Stimulated activated CD8-positive, alpha-beta memory T cell treated with anti-CD3 and anti-CD28 coated beads, Interleukin-4, amount 100 ng/mL, for 24 hours (primary cell): Measurements from ENCODE around the gene CIB1.
"Not testable (repeated sequence)": the region's sequence is repeated elsewhere in the genome, so short reads cannot be mapped to it uniquely, and the experiment has no call there.

Source experiments
- DNase-seq: peaks from one replicate; pipeline ENCODE4 v3.0.0-alpha.2; 2020; ENCODE audit warnings: low read depth

The CIB1 gene

DNA sequence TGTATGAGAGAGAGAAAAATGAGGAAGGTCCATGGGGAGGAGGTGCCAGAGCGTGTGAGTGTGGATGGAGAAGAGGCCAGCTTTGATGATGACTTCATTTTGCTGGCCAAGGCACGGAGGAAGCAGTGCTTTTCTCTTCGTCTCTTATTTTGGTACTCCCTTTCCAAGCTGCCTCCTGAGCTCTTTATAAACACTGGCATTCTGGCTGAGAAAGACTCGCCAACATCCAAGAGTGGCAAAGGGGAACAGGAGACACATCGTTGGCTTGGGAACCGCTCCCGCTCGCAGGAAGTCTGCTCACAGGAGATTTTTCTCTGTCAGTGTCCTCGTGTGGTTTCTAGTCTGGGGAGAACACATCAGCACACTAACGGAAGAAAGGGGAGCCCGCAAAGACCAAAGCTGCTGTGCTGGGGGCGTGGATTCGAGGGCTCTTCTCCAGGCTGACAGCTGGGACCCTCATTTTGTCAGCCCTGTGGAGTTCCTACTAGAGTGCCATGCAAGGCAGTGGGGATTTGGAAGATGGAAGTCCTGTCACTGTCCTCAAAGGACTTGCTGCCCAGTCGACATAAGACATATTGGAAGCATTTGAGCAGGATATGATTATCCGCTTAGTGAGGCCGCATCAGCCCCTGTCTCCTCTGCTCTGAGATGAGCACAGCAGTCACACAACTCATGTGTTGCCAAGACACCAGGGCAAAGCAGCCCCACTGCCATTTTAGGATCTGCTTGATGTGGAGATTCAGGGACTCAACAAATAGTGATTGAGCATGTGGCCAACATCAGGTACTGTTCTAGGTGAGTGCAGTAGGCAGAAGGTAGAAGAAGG is 40.6 kb downstream of the CIB1 start:
- DNase-seq: no peak

DNA sequence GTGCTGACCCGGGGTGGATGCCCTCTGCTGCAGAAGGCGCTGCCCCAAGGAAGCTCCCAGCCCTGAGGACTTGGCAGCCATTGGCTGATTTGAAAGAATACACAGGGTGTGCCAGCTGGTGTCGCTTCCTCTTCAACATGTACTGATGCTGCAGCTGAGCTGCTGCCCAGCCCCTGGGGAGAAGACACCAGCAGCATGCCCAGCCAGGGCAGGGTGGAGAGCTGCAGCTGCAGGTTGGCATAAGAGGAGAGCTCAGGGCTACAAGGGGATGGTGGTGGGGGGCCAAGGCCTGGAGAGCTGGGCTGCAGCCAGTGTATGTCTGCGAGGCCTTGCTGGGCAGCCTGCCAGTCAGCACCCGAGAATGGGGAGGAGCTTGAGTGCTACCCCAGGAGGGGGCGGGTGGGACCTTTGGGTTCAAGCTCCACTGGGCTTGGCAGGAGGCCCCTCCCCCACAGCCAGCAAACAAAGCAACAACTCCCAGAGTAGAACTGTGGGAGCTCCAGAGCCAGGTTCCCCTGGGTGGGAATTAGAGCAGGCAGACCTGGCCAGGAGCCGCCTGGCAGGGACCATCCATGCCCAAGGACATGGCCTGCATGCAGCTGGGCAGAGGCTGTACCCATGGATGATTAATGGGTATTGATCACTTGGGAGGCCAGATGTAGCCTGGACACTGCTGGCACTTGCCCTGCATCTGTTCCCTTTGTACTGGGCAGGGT is 41.8 kb downstream of the CIB1 start:
- no peak for DNase-seq

DNA sequence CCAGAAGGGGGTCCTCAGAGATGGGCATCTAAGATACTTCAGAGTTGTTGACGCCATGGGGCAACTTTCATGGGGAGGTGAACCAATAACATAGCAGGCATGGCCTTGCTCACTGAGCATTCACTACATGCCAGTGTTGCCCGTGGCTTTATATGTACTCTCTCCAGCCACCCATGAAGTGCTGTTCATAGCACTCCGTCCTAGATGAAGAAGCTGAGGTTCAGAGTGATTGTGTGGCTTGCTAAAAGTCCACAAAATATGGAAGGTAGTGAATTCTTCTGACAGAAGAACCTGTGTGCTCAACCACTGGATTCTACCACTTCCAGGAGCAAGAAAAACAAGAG is 42.4 kb downstream of the CIB1 start:
- DNase-seq: no peak

DNA sequence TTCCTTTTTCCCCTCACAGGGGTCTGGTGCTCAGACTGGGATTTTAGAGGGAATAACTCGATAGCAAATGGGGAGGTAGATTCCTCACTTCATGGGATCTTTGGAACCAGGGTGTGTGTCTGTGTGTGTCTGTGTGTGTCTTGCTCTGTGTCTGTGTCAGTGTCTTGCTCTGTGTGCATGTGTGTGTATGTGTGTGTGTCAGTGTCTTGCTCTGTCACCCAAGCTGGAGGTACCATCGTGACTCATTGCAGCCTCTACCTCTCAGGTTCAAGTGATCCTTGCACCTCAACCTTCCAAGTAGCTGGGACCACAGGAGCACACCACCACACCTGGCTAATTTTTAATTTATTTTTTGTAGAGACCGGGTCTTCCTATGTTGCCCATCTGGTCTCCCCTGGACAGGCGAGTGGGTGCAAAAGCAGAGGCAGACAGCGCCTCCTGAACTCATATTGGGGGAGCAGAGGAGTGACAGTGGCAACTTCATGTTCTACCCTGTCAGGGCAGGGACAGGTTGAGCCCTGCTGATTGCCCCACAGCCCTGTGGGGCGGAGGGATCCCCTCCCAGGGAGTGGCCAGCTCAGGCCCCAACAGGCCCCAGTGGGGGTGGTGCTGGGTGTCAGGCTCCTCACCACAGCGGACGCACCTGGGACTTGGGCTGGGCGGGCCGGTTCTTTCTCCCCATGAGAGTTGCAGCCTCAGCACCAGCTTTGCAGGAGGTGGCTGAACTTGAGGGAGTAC is 43.0 kb downstream of the CIB1 start:
- no peak for DNase-seq

DNA sequence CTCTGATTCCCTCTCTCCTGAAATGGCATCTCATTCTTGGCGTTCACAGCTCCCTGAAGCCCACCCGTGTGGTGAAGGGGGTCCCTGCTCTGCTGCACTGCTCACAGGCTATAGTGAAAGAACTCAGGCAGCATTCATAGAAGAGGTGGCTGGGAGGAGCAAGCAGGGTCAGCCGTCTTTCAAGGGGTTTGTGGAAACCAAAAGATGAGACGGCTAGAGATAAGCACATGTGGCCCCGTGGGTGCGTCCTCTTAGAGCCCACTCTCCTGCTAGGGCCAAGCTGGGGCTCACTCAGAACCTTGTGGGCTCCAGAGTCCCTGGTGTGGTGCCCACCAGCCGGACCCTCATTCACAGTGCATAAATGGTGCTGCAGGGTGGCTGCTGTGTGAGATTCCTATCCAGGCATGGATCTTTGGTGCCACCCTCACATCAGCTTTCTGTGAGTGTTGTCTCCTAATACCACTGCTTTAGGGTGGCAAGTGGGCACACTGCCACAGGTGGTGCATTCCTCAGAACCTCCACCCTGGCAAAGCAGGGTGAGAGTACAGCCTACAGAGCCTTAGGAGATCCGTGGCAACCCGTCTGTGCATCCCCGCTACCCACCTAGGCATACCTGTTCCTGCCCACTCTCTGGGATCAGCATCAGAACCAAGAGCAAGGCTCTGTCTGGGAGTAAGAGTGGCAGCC is 43.8 kb downstream of the CIB1 start:
- DNase-seq: no peak

DNA sequence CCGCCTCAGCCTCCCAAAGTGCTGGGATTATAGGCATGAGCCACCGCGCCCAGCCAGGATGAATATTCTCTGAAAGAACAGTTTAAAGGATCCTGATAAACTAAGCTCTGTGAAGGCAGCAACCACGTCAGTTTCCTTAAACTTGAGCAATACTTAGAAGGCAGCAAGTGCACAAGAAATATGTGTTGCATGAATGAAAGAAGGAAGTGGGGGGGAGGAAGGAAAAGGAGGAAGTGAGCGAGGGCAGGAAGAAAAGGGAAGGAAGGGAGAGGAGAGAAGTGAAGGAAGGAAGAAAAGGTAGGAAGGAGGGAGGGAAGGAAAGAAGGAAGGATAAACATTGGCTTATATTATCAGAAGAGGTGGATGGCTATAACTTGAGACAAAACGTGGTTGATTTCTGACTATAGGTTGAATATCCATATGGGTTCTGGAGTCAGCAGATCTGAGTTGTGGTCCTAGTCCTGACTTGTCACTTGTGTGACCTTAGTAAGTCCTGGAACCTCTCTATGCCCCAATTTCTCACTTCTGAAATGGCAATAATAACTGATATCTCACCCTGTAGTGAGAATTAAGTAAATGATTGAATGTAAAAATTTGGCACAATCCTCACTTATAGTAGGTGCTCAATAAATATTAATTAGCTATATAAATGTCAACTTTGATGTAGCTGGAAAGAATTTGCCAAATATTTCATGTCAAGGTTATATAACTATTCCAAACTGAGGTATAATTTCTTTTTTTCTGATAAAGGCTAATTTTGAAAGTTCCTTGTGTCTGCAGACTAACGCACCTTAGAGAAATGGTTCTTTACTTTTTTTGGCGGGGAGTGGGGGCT is 44.6 kb downstream of the CIB1 start:
- DNase-seq: no peak

DNA sequence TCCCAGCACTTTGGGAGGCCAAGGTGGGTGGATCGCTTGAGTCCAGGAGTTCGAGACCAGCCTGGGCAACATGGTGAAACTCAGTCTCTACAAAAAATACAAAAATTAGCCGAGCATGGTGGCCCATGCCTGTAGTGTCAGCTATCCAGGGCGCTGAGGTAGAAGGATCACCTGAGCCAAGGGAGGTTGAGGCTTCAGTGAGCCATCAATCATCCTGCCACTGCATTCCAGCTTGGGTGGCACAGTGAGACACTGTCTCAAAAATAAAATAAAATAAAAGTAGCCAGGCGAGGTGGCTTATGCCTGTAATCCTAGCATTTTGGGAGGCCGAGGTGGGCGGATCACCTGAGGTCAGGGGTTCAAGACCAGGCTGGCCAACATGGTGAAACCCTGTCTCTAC is 45.7 kb downstream of the CIB1 start:
- DNase-seq: not testable (repeated sequence)

DNA sequence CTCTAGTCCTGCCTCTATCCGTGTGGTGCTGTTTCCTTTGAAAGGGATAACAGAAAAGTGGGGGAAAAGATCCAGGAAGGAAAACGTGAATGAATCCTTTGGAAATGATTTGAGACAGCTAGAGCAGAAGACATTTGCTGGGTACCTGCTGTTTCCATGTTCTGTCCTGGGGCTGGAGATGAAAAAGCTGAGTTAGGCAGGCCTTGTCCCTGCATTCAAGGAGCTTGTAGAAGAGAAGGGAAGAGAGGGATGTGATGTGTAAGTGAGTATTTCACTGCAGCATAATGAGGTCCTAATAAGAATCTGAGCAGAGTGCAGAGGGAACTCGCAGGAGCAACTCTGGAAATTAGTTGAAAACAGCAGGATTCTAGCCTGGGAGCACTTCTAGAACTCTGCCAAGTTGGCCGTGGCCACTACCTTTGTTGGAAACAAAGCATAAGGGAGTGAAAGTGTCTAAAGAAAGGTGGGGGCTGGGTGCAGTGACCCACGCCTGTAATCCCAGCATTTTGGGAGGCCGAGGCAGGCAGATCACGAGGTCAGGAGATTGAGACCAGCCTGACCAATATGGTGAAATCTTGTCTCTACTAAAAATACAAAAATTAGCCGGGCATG is 46.4 kb downstream of the CIB1 start:
- no peak for DNase-seq

DNA sequence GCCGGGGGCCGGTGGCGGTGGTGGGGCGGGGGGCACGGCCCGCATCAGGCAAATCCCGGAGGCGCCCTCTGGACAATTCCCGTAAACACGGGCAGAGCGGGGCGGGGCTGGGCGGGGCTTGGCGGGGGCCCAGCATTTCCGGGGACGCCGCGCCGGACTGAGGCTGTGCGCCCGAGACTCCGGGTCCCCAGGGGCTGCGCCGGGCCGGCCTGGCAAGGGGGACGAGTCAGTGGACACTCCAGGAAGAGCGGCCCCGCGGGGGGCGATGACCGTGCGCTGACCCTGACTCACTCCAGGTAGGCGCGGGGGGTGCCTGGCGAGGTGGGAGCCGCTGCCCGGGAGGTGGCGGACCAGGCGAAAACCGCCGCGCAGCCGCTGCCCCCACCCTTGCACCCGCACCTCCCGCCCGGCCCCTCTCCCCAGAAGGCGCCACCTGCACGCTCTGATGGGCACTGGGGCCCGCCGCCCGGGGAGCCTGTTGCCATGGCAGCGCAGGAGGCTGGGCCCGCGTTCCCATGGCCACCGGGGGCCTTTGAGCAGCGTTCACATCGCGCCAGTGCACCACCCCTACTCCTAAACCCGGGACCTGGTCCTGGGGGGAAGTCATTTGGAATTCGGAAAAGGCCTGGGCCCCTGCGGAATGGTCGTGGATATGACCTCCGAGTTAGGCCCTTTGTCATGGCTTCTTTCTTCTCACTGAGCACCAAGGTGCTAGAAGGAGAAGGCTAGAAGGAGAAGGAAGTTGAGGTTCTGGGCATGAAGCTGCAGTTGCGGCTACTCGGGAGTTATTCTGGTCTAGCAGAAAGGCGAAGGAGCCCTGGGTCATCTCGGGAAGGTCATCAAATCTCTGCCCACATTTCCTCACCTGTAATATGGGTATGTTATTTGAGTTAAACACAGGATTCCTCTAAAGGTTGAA is 48.7 kb downstream of the CIB1 start:
- DNase-seq: no peak

DNA sequence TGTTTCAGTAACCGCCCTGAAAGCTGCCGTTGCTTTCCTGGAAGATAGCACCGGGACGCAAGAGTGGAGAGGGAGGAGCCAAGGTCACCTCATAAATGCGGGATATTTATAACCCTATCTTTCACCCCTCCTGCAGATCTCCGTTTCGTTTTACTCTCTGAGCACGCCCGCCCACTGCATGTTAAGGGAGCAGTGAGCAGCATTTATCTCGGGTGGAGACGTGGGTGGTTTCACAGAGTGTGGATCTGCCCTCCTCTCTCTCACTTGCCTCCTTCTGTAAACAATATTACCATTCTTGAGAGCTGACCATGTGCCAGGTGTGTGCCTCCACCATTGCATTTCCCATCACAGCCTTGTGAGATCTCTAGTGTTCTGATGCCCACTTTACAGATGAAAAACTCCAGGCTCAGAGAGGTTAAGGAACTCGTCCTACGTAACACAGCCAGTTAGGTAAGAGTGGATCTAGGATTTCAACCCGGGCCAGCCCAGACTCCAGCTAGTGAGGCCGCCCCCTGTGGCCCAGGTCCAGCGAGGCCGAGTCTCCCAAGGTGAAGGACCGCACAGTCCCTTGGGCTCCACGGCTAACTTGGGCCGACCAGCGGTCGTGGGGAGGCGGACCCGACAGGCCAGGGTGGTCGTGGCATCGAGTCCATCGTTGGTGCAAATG is 49.5 kb downstream of the CIB1 start:
- no peak for DNase-seq

DNA sequence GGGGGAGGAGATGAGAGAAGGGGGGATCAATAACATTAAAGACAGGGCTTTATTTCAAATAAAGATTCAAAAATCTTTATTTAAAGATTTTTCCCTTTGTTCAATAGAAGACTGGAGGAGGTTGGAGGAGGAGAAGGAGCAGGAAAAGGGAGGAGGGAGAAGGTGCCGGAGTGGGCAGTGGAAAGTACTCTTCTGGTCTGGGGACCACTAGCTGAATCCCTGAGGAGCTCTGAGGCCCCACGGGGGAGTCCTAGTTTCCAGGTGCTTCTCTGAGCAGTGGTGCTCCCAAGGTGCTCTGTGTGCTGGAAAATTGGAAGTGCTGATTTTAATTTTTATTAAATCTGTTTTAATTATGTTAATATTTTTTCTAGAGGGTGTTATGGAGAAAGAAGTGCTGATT is 52.0 kb downstream of the CIB1 start:
- no peak for DNase-seq
